K562 (cell line): ENCODE results near the gene FABP7. TPM values are rescaled to one million over a fixed set of nuclear protein-coding genes. Genes with fewer than 3 reads are reported as not detected.

Experiments
- ATAC-seq: fragments of 200-7000 bp; cut with Tn5 transposase; 3 replicates; pipeline ENCODE4 v1.9.1; 2020; ENCODE audit warnings: moderate library complexity
- BruUV-seq: library from RNA; stranded (reverse); fragments of 400-500 nt; replicated peaks from 2 replicates; lab custom pipeline; 2021; lab: Mats Ljungman, UMichigan
- CTCF ChIA-PET: fragments of 300-600 bp; formaldehyde crosslinking; extraction: SDS; loops from one replicate; lab custom pipeline; 2021; ENCODE audit warnings: low intra/inter-chr PET ratio; lab: Yijun Ruan, JAX
- POLR2A ChIA-PET: fragments of 300-600, 350-650 bp; sonication (Branson Sonifier 250); formaldehyde crosslinking; extraction: SDS; loops from one replicate; lab custom pipeline; 2021; ENCODE audit warnings: antibody characterized with exemption, inconsistent platforms; lab: Yijun Ruan, JAX
- DNase-seq, 4 experiments: peaks; one replicate each; pipeline versions ENCODE4 v3.0.0 to v3.0.0-alpha.2; 2011 to 2018; ENCODE audit warnings: low spot score in 3 of 4, mixed read lengths in 3 of 4; ENCODE audit errors: extremely low read depth in 1 of 4
- FAIRE-seq: peaks from 2 replicates; lab custom pipeline; 2011; peaks lifted over from hg19 to GRCh38; lab: Jason Lieb, UNC
- H2AFZ ChIP-seq: 2 replicates; pipeline ENCODE4 v1.6.0; 2011; ENCODE audit warnings: low read depth, low read length, control low read depth, inconsistent platforms
- H3K27ac ChIP-seq: fragments of 200-600 bp; 3 replicates; pipeline ENCODE4 v1.8.0; 2011; ENCODE audit warnings: low read depth, mild to moderate bottlenecking, control low read depth, inconsistent platforms, low read length, moderate library complexity, mixed read lengths; ENCODE audit errors: extremely low read depth
- H3K27me3 ChIP-seq, 2 experiments: fragments of 300-600 bp in 1 of 2; 2 replicates in 1 of 2; 3 replicates in 1 of 2; pipeline versions ENCODE4 v1.6.0 to v1.8.0; 2011; ENCODE audit warnings: inconsistent platforms in 2 of 2, low read length in 2 of 2, mild to moderate bottlenecking in 1 of 2, mixed read lengths in 1 of 2, moderate library complexity in 1 of 2; ENCODE audit not compliant: control insufficient read depth in 2 of 2, insufficient read depth in 2 of 2
- H3K36me3 ChIP-seq: fragments of 300-600 bp; 3 replicates; pipeline ENCODE4 v1.8.0; 2011; ENCODE audit warnings: mild to moderate bottlenecking, low read length, inconsistent platforms; ENCODE audit not compliant: control insufficient read depth, insufficient read depth
- H3K4me1 ChIP-seq, 2 experiments: fragments of 200-600 bp in 1 of 2; replicated peaks in 1 of 2; 2 replicates in 1 of 2; 3 replicates in 1 of 2; pipeline versions ENCODE4 v1.5.1 to v1.8.0; 2011; ENCODE audit warnings: inconsistent platforms in 2 of 2, low read length in 2 of 2, mild to moderate bottlenecking in 1 of 2, mixed read lengths in 1 of 2, moderate library complexity in 1 of 2; ENCODE audit not compliant: control insufficient read depth in 2 of 2, insufficient read depth in 2 of 2
- H3K4me2 ChIP-seq: 2 replicates; pipeline ENCODE4 v1.6.1; 2011; ENCODE audit warnings: low read length, control low read depth, inconsistent platforms, mixed read lengths; ENCODE audit not compliant: insufficient read depth
- H3K4me3 ChIP-seq: fragments of 200-600 bp; sonication (generic), shearing (Covaris generic); 2 replicates; pipeline ENCODE4 v1.5.1; 2016; ENCODE audit warnings: control low read depth, inconsistent platforms
- H3K79me2 ChIP-seq: fragments of 200-600 bp; 3 replicates; pipeline ENCODE4 v1.8.0; 2011; ENCODE audit warnings: low read length, inconsistent platforms; ENCODE audit not compliant: control insufficient read depth, insufficient read depth
- H3K9ac ChIP-seq, 2 experiments: 2 replicates each; pipeline versions ENCODE4 v1.6.0 to v1.6.1; 2011; ENCODE audit warnings: low read depth in 2 of 2, low read length in 2 of 2, control low read depth in 1 of 2, inconsistent platforms in 1 of 2, mild to moderate bottlenecking in 1 of 2, mixed read lengths in 1 of 2; ENCODE audit not compliant: insufficient read depth in 1 of 2
- H3K9me1 ChIP-seq: one replicate; pipeline ENCODE4 v1.6.0; 2011; ENCODE audit warnings: inconsistent platforms, mild to moderate bottlenecking, low read length, moderate library complexity; ENCODE audit not compliant: control insufficient read depth, insufficient read depth
- H3K9me3 ChIP-seq: replicated peaks from 2 replicates; pipeline ENCODE4 v1.5.1; 2011; ENCODE audit warnings: low read depth, low read length, inconsistent platforms; ENCODE audit not compliant: control insufficient read depth, insufficient read depth
- H4K20me1 ChIP-seq: replicated peaks from 2 replicates; pipeline ENCODE4 v1.6.1; 2011; ENCODE audit warnings: low read length, inconsistent platforms, mixed read lengths; ENCODE audit not compliant: control insufficient read depth, insufficient read depth
- CCNT2 ChIP-seq: IDR thresholded peaks from 2 replicates; pipeline ENCODE4 v1.6.1; 2011; ENCODE audit warnings: borderline replicate concordance, low read depth, mild to moderate bottlenecking, moderate library complexity, mixed read lengths, low read length; ENCODE audit not compliant: insufficient read length; ENCODE audit errors: extremely low read depth
- DDX20 ChIP-seq: fragments of 450-650 bp; IDR thresholded peaks from 2 replicates; pipeline ENCODE4 v1.6.1; 2016; ENCODE audit warnings: missing genetic modification characterization, low read depth, mild to moderate bottlenecking, missing compliant biosample characterization, moderate library complexity
- HIVEP1 ChIP-seq: fragments of 250-450 bp; sonication (Bioruptor Pico); IDR thresholded peaks from 2 replicates; pipeline ENCODE4 v1.4.0; 2020; ENCODE audit warnings: mild to moderate bottlenecking
- LCOR ChIP-seq: sonication (generic); formaldehyde crosslinking; IDR thresholded peaks from 2 replicates; pipeline ENCODE4 v1.8.0; 2022; ENCODE audit warnings: mild to moderate bottlenecking, missing genetic modification reagents
- NCOA4 ChIP-seq: fragments of 450-650 bp; IDR thresholded peaks from 2 replicates; pipeline ENCODE4 v1.6.1; 2018; ENCODE audit warnings: mild to moderate bottlenecking; ENCODE audit not compliant: partially characterized antibody
- RFX7 ChIP-seq: fragments of 250-450 bp; sonication (Bioruptor Pico); IDR thresholded peaks from 2 replicates; pipeline ENCODE4 v1.5.1; 2021; ENCODE audit warnings: mild to moderate bottlenecking
- SUPT5H ChIP-seq: fragments of 450-650 bp; IDR thresholded peaks from 2 replicates; pipeline ENCODE4 v1.6.1; 2016
- U2AF1 ChIP-seq: fragments of 200-400 bp; formaldehyde crosslinking; optimal IDR thresholded peaks from 2 replicates; pipeline ENCODE3; 2017; ENCODE audit warnings: mild to moderate bottlenecking, low read depth, low read length, moderate library complexity
- ZBTB17 ChIP-seq: fragments of 450-650 bp; formaldehyde crosslinking; IDR thresholded peaks from 2 replicates; pipeline ENCODE4 v1.4.0; 2020; ENCODE audit warnings: mild to moderate bottlenecking
- ZFP30 ChIP-seq: fragments of 250-450 bp; sonication (Bioruptor Pico); IDR thresholded peaks from 2 replicates; pipeline ENCODE4 v1.8.0; 2022; ENCODE audit warnings: moderate library complexity, mild to moderate bottlenecking, inconsistent platforms, borderline replicate concordance
- ZNF282 ChIP-seq: sonication (generic); formaldehyde crosslinking; IDR thresholded peaks from 2 replicates; pipeline ENCODE4 v1.8.1; 2023; ENCODE audit warnings: missing genetic modification reagents
- ZNF57 ChIP-seq: fragments of 450-650 bp; formaldehyde crosslinking; IDR thresholded peaks from 2 replicates; pipeline ENCODE4 v1.4.0; 2020; ENCODE audit warnings: mild to moderate bottlenecking, moderate library complexity
- ZNF79 ChIP-seq: fragments of 250-450 bp; sonication (Bioruptor Pico); IDR thresholded peaks from 2 replicates; pipeline ENCODE4 v1.4.0; 2020; ENCODE audit warnings: low read depth, mild to moderate bottlenecking, moderate library complexity
- WGBS: fragments of 100-300 bp; shearing (Covaris generic); methylation state at CpG from one replicate; pipeline ENCODE4 v1.1.6; 2016; ENCODE audit warnings: low coverage, mixed read lengths; ENCODE audit not compliant: insufficient coverage; ENCODE audit errors: missing lambda C conversion rate; 5-methylcytosine and 5-hydroxymethylcytosine counted together
- in situ Hi-C: fragments of 300-500 bp; cut with MboI; formaldehyde crosslinking; loops from 4 replicates; pipeline ENCODE4 v1.15.0; 2018; ENCODE audit warnings: inconsistent platforms, mixed read lengths
- intact Hi-C: fragments of 100-400 bp; cut with micrococcal nuclease; formaldehyde crosslinking; loops from 2 replicates; pipeline ENCODE4 v1.14.2; 2022
- polyA plus RNA-seq, 8 experiments: library from polyadenylated mRNA; depleted of rRNA in 4 of 8; stranded (reverse) in 5 of 8; unstranded in 3 of 8; fragments of >200 nt; fragmentation: Nextera tagmentation in 2 of 8; fragmentation: Illumina TruSeq in 1 of 8; extraction: Ambion mirVana in 2 of 8; extraction: Trizol in 1 of 8; gene quantifications; 2 replicates each; pipeline versions ENCODE4 v1.2.1 to v1.2.3, GENCODE V29; 2011 to 2014; ENCODE audit warnings: inconsistent platforms in 1 of 8, missing spikeins in 1 of 8
- total RNA-seq, 7 experiments: library from RNA; depleted of rRNA in 6 of 7; stranded (reverse); fragments of >200 nt in 6 of 7; fragmentation: Illumina TruSeq in 2 of 7; extraction: Trizol in 2 of 7; gene quantifications; 2 replicates each; pipeline versions ENCODE4 v1.2.1 to v1.2.3, GENCODE V29; 2011 to 2021; ENCODE audit warnings: low replicate concordance in 1 of 7
- TF ChIP-seq, protein P1 (sequence below): sonication (generic); formaldehyde crosslinking; IDR thresholded peaks from 2 replicates; pipeline ENCODE4 v1.8.0; 2022; ENCODE audit warnings: mild to moderate bottlenecking, low read depth, missing genetic modification reagents

FABP7 gene
- total and polyA plus RNA-seq, 9 of the 15 experiments (the other 6 are each of a cell fraction or from before 2014, with no cell fraction given): 0.07 to 0.14 TPM; not detected in 7

DNA sequence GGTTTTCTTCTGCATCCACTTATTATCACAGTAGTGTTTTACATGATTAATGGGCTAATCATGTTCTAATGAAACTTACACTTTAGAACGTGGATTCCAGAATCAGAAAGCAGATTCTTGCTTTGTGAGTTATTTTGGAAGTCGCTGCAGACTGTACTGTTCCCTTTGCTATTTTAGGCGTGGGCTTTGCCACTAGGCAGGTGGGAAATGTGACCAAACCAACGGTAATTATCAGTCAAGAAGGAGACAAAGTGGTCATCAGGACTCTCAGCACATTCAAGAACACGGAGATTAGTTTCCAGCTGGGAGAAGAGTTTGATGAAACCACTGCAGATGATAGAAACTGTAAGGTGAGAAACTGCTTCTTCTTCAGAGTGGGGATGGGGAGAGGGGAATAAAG lies 598 bp downstream of the FABP7 start:
- BruUV-seq: no TSS peak
- Histone ChIP-seq H3K4me2 (no peak overlapping the region), H4K20me1 (no peaks in the 10 kb centered on the region), H3K9me1 (no peaks in the 10 kb centered on the region), H3K9ac (no peak overlapping the region), H3K27me3 (peaks cover 0 to 8% of the 10 kb centered on the region in 2 experiments; a peak in 2 of 5 replicates), H3K36me3 (no peaks in the 10 kb centered on the region), H3K79me2 (no peaks in the 10 kb centered on the region), H3K4me1 (no peaks in the 10 kb centered on the region), H3K27ac (no peak overlapping the region), H2AFZ (no peak overlapping the region), H3K9me3 (no peaks in the 10 kb centered on the region), H3K4me3 (no peak overlapping the region)
- intact Hi-C loops: no loop called here
- no peak for DNase-seq
- ATAC-seq: no peak
- no peak for TF ChIP-seq ZNF79 (CRISPR knock-in tag)
- no peak for TF ChIP-seq U2AF1
- TF ChIP-seq LCOR (CRISPR knock-in tag): no peak
- no peak for TF ChIP-seq NCOA4
- no peak for TF ChIP-seq SUPT5H
- TF ChIP-seq ZNF57 (CRISPR knock-in tag): no peak
- TF ChIP-seq CCNT2: no peak
- TF ChIP-seq ZFP30 (CRISPR knock-in tag): no peak
- TF ChIP-seq HIVEP1 (CRISPR knock-in tag): no peak
- no peak for TF ChIP-seq RFX7 (CRISPR knock-in tag)
- TF ChIP-seq ZBTB17 (CRISPR knock-in tag): no peak
- no peak for TF ChIP-seq DDX20 (tag)
- TF ChIP-seq, protein P1, sequence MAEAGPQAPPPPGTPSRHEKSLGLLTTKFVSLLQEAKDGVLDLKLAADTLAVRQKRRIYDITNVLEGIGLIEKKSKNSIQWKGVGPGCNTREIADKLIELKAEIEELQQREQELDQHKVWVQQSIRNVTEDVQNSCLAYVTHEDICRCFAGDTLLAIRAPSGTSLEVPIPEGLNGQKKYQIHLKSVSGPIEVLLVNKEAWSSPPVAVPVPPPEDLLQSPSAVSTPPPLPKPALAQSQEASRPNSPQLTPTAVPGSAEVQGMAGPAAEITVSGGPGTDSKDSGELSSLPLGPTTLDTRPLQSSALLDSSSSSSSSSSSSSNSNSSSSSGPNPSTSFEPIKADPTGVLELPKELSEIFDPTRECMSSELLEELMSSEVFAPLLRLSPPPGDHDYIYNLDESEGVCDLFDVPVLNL: no peak
- TF ChIP-seq ZNF282 (CRISPR knock-in tag): no peak
- POLR2A ChIA-PET: no interaction called here
- CTCF ChIA-PET: no interaction called here
- in situ Hi-C loops: no loop called here
- no peak for FAIRE-seq
- 0% methylated on average over 5 of the region's 5 CpGs for WGBS
